Progenitor cell of endocrine pancreas (in vitro differentiated cells): ENCODE data around the gene REC8. TPM values are rescaled to one million over a fixed set of nuclear protein-coding genes. Genes with fewer than 3 reads are reported as not detected.

ENCODE experiments used
- DNase-seq: peaks from one replicate; pipeline ENCODE4 v3.0.0; 2021; ENCODE audit warnings: low spot score; ENCODE audit not compliant: unreplicated experiment
- H3K27ac Mint-ChIP-seq: 2 replicates; pipeline ENCODE4 v1.8.0; 2021; ENCODE audit warnings: mild to moderate bottlenecking, moderate library complexity, mixed read lengths
- H3K27me3 Mint-ChIP-seq: 2 replicates; pipeline ENCODE4 v1.8.0; 2021; ENCODE audit warnings: mixed read lengths
- H3K36me3 Mint-ChIP-seq: 2 replicates; pipeline ENCODE4 v1.8.0; 2022; ENCODE audit warnings: mixed read lengths; ENCODE audit not compliant: insufficient read depth
- H3K4me1 Mint-ChIP-seq: 2 replicates; pipeline ENCODE4 v1.8.0; 2021; ENCODE audit warnings: low read depth, mixed read lengths
- H3K4me3 Mint-ChIP-seq: 2 replicates; pipeline ENCODE4 v1.8.0; 2021; ENCODE audit warnings: low read depth, mild to moderate bottlenecking, moderate library complexity, mixed read lengths
- H3K9me3 Mint-ChIP-seq: 2 replicates; pipeline ENCODE4 v1.8.0; 2021; ENCODE audit warnings: low read depth, mixed read lengths
- CTCF ChIP-seq: fragments of 200-600 bp; sonication (generic); IDR thresholded peaks from one replicate; pipeline ENCODE4 v1.5.0; 2021; ENCODE audit warnings: antibody characterized with exemption, mild to moderate bottlenecking; ENCODE audit not compliant: unreplicated experiment
- total RNA-seq: library from RNA; stranded (reverse); gene quantifications from 2 replicates; pipeline ENCODE4 v1.2.1, GENCODE V29; 2021

REC8 gene
- total RNA-seq, 1 donor from 2014 or later: 408 TPM

GRCh38 chr14:24178399-24179178 is 6.7 kb downstream of the REC8 start:
- Mint-ChIP-seq H3K27me3 (no peaks in the 10 kb centered on the region), H3K9me3 (no peaks in the 10 kb centered on the region), H3K4me3 (no peak overlapping the region), H3K36me3 (peaks cover 39% of the 10 kb centered on the region), H3K4me1 (peaks cover 13% of the 10 kb centered on the region), H3K27ac (peak overlapping the region; percentile 87)
- TF ChIP-seq CTCF: no peak
- no peak for DNase-seq

- Mint-ChIP-seq H3K27me3 (no peaks in the 10 kb centered on the region), H3K4me1 (peaks cover 9% of the 10 kb centered on the region), H3K9me3 (no peaks in the 10 kb centered on the region), H3K36me3 (peaks cover 37% of the 10 kb centered on the region), H3K27ac (peak overlapping the region; percentile 87), H3K4me3 (no peak overlapping the region)
- no peak for TF ChIP-seq CTCF
- no peak for DNase-seq
Observed at GRCh38 chr14:24179294-24179960, 7.5 kb downstream of the REC8 start.

- DNase-seq: no peak
- H3K4me1 Mint-ChIP-seq: peaks cover 4% of the 10 kb centered on the region
- H3K36me3 Mint-ChIP-seq: peaks cover 29% of the 10 kb centered on the region
- TF ChIP-seq CTCF: no peak
- H3K27ac Mint-ChIP-seq: peak overlapping the region; percentile 86
- H3K27me3 Mint-ChIP-seq: no peaks in the 10 kb centered on the region
- H3K4me3 Mint-ChIP-seq: no peak overlapping the region
- H3K9me3 Mint-ChIP-seq: no peaks in the 10 kb centered on the region
Observed at GRCh38 chr14:24179961-24180796, 8.3 kb downstream of the REC8 start.

GRCh38 chr14:24181371-24182077 is 9.6 kb downstream of the REC8 start:
- H3K27me3 Mint-ChIP-seq: no peaks in the 10 kb centered on the region
- peaks cover 28% of the 10 kb centered on the region for H3K36me3 Mint-ChIP-seq
- no peak for TF ChIP-seq CTCF
- H3K27ac Mint-ChIP-seq: peak overlapping the region; percentile 88
- H3K9me3 Mint-ChIP-seq: no peaks in the 10 kb centered on the region
- no peak overlapping the region for H3K4me3 Mint-ChIP-seq
- H3K4me1 Mint-ChIP-seq: peaks cover 3% of the 10 kb centered on the region
- no peak for DNase-seq
